Measurements from ENCODE around the gene PATZ1.

- TF ChIP-seq CTCF (IDR thresholded peaks at IDR 0.05) (no peak), POLR2A (IDR thresholded peaks at IDR 0.05) (no peak), POLR2AphosphoS5 (IDR thresholded peaks at IDR 0.05; ENCODE audit: insufficient read depth in 1 of 2, low read depth in 1 of 2) (no peak)
Measured at GRCh38 chr22:31302006-31302405, 44.1 kb downstream of the PATZ1 start.

All from vagina (tissue), 2 donors.